WTC11 (cell line): ENCODE results near the gene GP2. TPM values are rescaled to one million over a fixed set of nuclear protein-coding genes. Genes with fewer than 3 reads are reported as not detected.
"Not testable (repeated sequence)": the region's sequence is repeated elsewhere in the genome, so short reads cannot be mapped to it uniquely, and the experiment has no call there.

ENCODE experiments used
- ATAC-seq: fragments of 200-7000 bp; cut with Tn5 transposase; 2 replicates; pipeline ENCODE4 v1.10.0; 2021; ENCODE audit warnings: mild to moderate bottlenecking, moderate library complexity
- CTCF ChIA-PET: fragments of 300-600 bp; sonication (Branson Sonifier 250); formaldehyde crosslinking; loops from one replicate; lab custom pipeline; 2021; ENCODE audit warnings: antibody characterized with exemption; lab: Charles Lee
- POLR2A ChIA-PET: fragments of 350-600 bp; sonication (Branson Sonifier 250); formaldehyde crosslinking; loops from one replicate; lab custom pipeline; 2021; ENCODE audit warnings: antibody characterized with exemption; lab: Charles Lee
- DNase-seq: peaks from one replicate; pipeline ENCODE4 v3.0.0; 2021; ENCODE audit warnings: low spot score
- H3K27ac Mint-ChIP-seq: 2 replicates; pipeline ENCODE4 v1.8.0; 2021; ENCODE audit warnings: mixed read lengths
- H3K27me3 Mint-ChIP-seq: 2 replicates; pipeline ENCODE4 v1.8.0; 2021; ENCODE audit warnings: low read depth, mild to moderate bottlenecking, moderate library complexity, mixed read lengths
- H3K36me3 Mint-ChIP-seq: 2 replicates; pipeline ENCODE4 v1.8.0; 2021; ENCODE audit warnings: mixed read lengths
- H3K4me1 Mint-ChIP-seq: 2 replicates; pipeline ENCODE4 v1.8.0; 2022; ENCODE audit warnings: mixed read lengths
- H3K4me3 Mint-ChIP-seq: 2 replicates; pipeline ENCODE4 v1.8.0; 2021; ENCODE audit warnings: mild to moderate bottlenecking, moderate library complexity, mixed read lengths
- H3K9me3 Mint-ChIP-seq: 2 replicates; pipeline ENCODE4 v1.8.0; 2021; ENCODE audit warnings: mixed read lengths
- ATF6 ChIP-seq: sonication (generic); formaldehyde crosslinking; IDR thresholded peaks from 2 replicates; pipeline ENCODE4 v1.8.1; 2023; ENCODE audit warnings: mild to moderate bottlenecking, missing genetic modification reagents
- E2F4 ChIP-seq: sonication (generic); formaldehyde crosslinking; IDR thresholded peaks from 2 replicates; pipeline ENCODE4 v1.8.1; 2022; ENCODE audit warnings: low read depth, mild to moderate bottlenecking, moderate library complexity, missing genetic modification reagents, borderline replicate concordance
- ELF4 ChIP-seq: sonication (generic); formaldehyde crosslinking; IDR thresholded peaks from 2 replicates; pipeline ENCODE4 v1.8.1; 2022; ENCODE audit warnings: low read depth, mild to moderate bottlenecking, moderate library complexity, missing genetic modification reagents
- GTF2I ChIP-seq: fragments of 250-450 bp; sonication (Bioruptor Pico); conservative IDR thresholded peaks from 2 replicates; pipeline ENCODE4 v1.4.0; 2021; ENCODE audit warnings: mild to moderate bottlenecking
- KAT7 ChIP-seq: sonication (generic); formaldehyde crosslinking; IDR thresholded peaks from 2 replicates; pipeline ENCODE4 v1.8.1; 2023; ENCODE audit warnings: missing genetic modification reagents, mild to moderate bottlenecking, borderline replicate concordance
- MAX ChIP-seq: sonication (generic); formaldehyde crosslinking; IDR thresholded peaks from 2 replicates; pipeline ENCODE4 v1.8.0; 2022; ENCODE audit warnings: mild to moderate bottlenecking, missing genetic modification reagents
- MYBL2 ChIP-seq: sonication (generic); formaldehyde crosslinking; IDR thresholded peaks from 2 replicates; pipeline ENCODE4 v1.8.1; 2023; ENCODE audit warnings: mild to moderate bottlenecking, moderate library complexity, missing genetic modification reagents
- NFYB ChIP-seq: sonication (generic); formaldehyde crosslinking; conservative IDR thresholded peaks from 2 replicates; pipeline ENCODE4 v1.8.0; 2022; ENCODE audit warnings: low read depth, missing genetic modification reagents
- NR1H2 ChIP-seq: sonication (generic); formaldehyde crosslinking; IDR thresholded peaks from 2 replicates; pipeline ENCODE4 v1.9.0; 2021; ENCODE audit warnings: mild to moderate bottlenecking, moderate library complexity, missing genetic modification reagents
- NR2C2 ChIP-seq: sonication (generic); formaldehyde crosslinking; IDR thresholded peaks from 2 replicates; pipeline ENCODE4 v1.8.0; 2022; ENCODE audit warnings: mild to moderate bottlenecking, missing genetic modification reagents
- SOX15 ChIP-seq: fragments of 250-450 bp; sonication (Bioruptor Pico); IDR thresholded peaks from 2 replicates; pipeline ENCODE4 v1.9.0; 2021; ENCODE audit warnings: mild to moderate bottlenecking
- SP1 ChIP-seq: sonication (generic); formaldehyde crosslinking; conservative IDR thresholded peaks from 2 replicates; pipeline ENCODE4 v1.8.1; 2022; ENCODE audit warnings: missing genetic modification reagents
- STAT6 ChIP-seq: sonication (generic); formaldehyde crosslinking; conservative IDR thresholded peaks from 2 replicates; pipeline ENCODE4 v1.8.1; 2023; ENCODE audit warnings: mild to moderate bottlenecking, low read depth, missing genetic modification reagents, moderate library complexity
- TEAD1 ChIP-seq: sonication (generic); formaldehyde crosslinking; IDR thresholded peaks from 2 replicates; pipeline ENCODE4 v1.8.0; 2022; ENCODE audit warnings: mild to moderate bottlenecking, missing genetic modification reagents
- ZNF121 ChIP-seq: sonication (generic); formaldehyde crosslinking; IDR thresholded peaks from 2 replicates; pipeline ENCODE4 v1.8.0; 2023; ENCODE audit warnings: missing genetic modification reagents
- ZNF219 ChIP-seq: sonication (generic); formaldehyde crosslinking; IDR thresholded peaks from 2 replicates; pipeline ENCODE4 v1.8.0; 2023; ENCODE audit warnings: missing genetic modification reagents, mild to moderate bottlenecking, borderline replicate concordance
- ZNF263 ChIP-seq: sonication (generic); formaldehyde crosslinking; IDR thresholded peaks from 2 replicates; pipeline ENCODE4 v1.8.1; 2022; ENCODE audit warnings: low read depth, mild to moderate bottlenecking, moderate library complexity, missing genetic modification reagents
- ZNF281 ChIP-seq: sonication (generic); formaldehyde crosslinking; IDR thresholded peaks from 2 replicates; pipeline ENCODE4 v1.8.0; 2023; ENCODE audit warnings: mild to moderate bottlenecking, missing genetic modification reagents
- ZSCAN18 ChIP-seq: fragments of 250-450 bp; sonication (Bioruptor Pico); IDR thresholded peaks from 2 replicates; pipeline ENCODE4 v2.1.2; 2022; ENCODE audit warnings: mild to moderate bottlenecking, moderate library complexity
- total RNA-seq: library from RNA; stranded (reverse); gene quantifications from 3 replicates; pipeline ENCODE4 v1.2.3, GENCODE V29; 2021

Gene GP2
- total RNA-seq, 1 experiment from 2014 or later: 6.6 TPM

- TF ChIP-seq STAT6 (no peak), ELF4 (no peak), ATF6 (CRISPR knock-in tag) (no peak), MYBL2 (no peak), ZNF263 (CRISPR knock-in tag) (no peak), SP1 (CRISPR knock-in tag) (no peak), NFYB (CRISPR knock-in tag) (no peak), SOX15 (CRISPR knock-in tag) (no peak), MAX (CRISPR knock-in tag) (no peak), ZNF281 (CRISPR knock-in tag) (no peak)
- no peak for ATAC-seq
- no peak overlapping the region for H3K27ac Mint-ChIP-seq
- POLR2A ChIA-PET: no interaction called here
- no peaks in the 10 kb centered on the region for H3K9me3 Mint-ChIP-seq
- no peak for DNase-seq
- H3K36me3 Mint-ChIP-seq: no peaks in the 10 kb centered on the region
- H3K4me1 Mint-ChIP-seq: peaks cover 5% of the 10 kb centered on the region; the same call in 1 of the 2 replicates
- CTCF ChIA-PET: no interaction called here
- no peak overlapping the region for H3K4me3 Mint-ChIP-seq
- H3K27me3 Mint-ChIP-seq: no peaks in the 10 kb centered on the region
Measured at GRCh38 chr16:20321671-20322070, 5.6 kb downstream of the GP2 start.

- POLR2A ChIA-PET, H3K27me3 Mint-ChIP-seq, H3K9me3 Mint-ChIP-seq, DNase-seq, ATAC-seq, H3K4me3 Mint-ChIP-seq, H3K27ac Mint-ChIP-seq, CTCF ChIA-PET, H3K36me3 Mint-ChIP-seq, H3K4me1 Mint-ChIP-seq: not testable (repeated sequence)
Measured at GRCh38 chr16:20321051-20321450, 6.3 kb downstream of the GP2 start.

- H3K27me3 Mint-ChIP-seq: no peaks in the 10 kb centered on the region
- CTCF ChIA-PET: no interaction called here
- no peaks in the 10 kb centered on the region for H3K9me3 Mint-ChIP-seq
- peaks cover 5% of the 10 kb centered on the region; the same call in 1 of the 2 replicates for H3K4me1 Mint-ChIP-seq
- H3K4me3 Mint-ChIP-seq: no peak overlapping the region
- POLR2A ChIA-PET: no interaction called here
- no peak for ATAC-seq
- DNase-seq: no peak
- H3K36me3 Mint-ChIP-seq: no peaks in the 10 kb centered on the region
- H3K27ac Mint-ChIP-seq: no peak overlapping the region
- TF ChIP-seq ZNF219 (no peak), NR2C2 (CRISPR knock-in tag) (no peak), KAT7 (CRISPR knock-in tag) (no peak), ZNF121 (no peak), NFYB (CRISPR knock-in tag) (no peak), ATF6 (CRISPR knock-in tag) (no peak), GTF2I (no peak), TEAD1 (CRISPR knock-in tag) (no peak), ZSCAN18 (CRISPR knock-in tag) (no peak), E2F4 (CRISPR knock-in tag) (no peak), NR1H2 (no peak)
Measured at GRCh38 chr16:20320592-20320991, 6.7 kb downstream of the GP2 start.
